K562 (cell line): ENCODE data around the gene PRTN3. TPM values are rescaled to one million over a fixed set of nuclear protein-coding genes. Genes with fewer than 3 reads are reported as not detected.

Source experiments
- HNRNPH1 ChIP-seq: fragments of 200-400 bp; formaldehyde crosslinking; optimal IDR thresholded peaks from 2 replicates; pipeline ENCODE3; 2017; ENCODE audit warnings: low read depth, mild to moderate bottlenecking, low read length, moderate library complexity
- KLF1 ChIP-seq: fragments of 450-650 bp; IDR thresholded peaks from 2 replicates; pipeline ENCODE4 v1.6.1; 2016; ENCODE audit warnings: missing genetic modification characterization, missing compliant biosample characterization
- MBD2 ChIP-seq: sonication (generic); IDR thresholded peaks from 2 replicates; pipeline ENCODE4 v1.6.1; 2016; ENCODE audit warnings: low read depth, borderline replicate concordance
- NONO ChIP-seq, 2 experiments: fragments of 200-400 bp in 1 of 2; fragments of 450-650 bp in 1 of 2; formaldehyde crosslinking in 1 of 2; IDR thresholded peaks; 2 replicates each; pipeline ENCODE4 v1.6.1; 2017; ENCODE audit warnings: low read depth in 2 of 2, mild to moderate bottlenecking in 2 of 2, moderate library complexity in 2 of 2, low read length in 1 of 2
- POLR2AphosphoS5 ChIP-seq: IDR thresholded peaks from 2 replicates; pipeline ENCODE4 v1.6.1; 2011; ENCODE audit warnings: mild to moderate bottlenecking, low read depth, low read length, moderate library complexity; ENCODE audit not compliant: control insufficient read depth, insufficient read depth
- PRPF4 ChIP-seq: fragments of 200-400 bp; formaldehyde crosslinking; IDR thresholded peaks from one replicate; pipeline ENCODE4 v1.6.1; 2017; ENCODE audit warnings: low read length, low read depth, mild to moderate bottlenecking; ENCODE audit not compliant: insufficient read depth, poor library complexity, severe bottlenecking
- TAF15 ChIP-seq: fragments of 200-400 bp; formaldehyde crosslinking; IDR thresholded peaks from 2 replicates; pipeline ENCODE4 v1.6.1; 2017; ENCODE audit warnings: mild to moderate bottlenecking, low read depth, low read length, moderate library complexity
- ZNF239 ChIP-seq: fragments of 250-450 bp; sonication (Bioruptor Pico); IDR thresholded peaks from 2 replicates; pipeline ENCODE4 v1.4.0; 2020; ENCODE audit warnings: mild to moderate bottlenecking
- ZNF77 ChIP-seq: fragments of 250-450 bp; sonication (Bioruptor Pico); IDR thresholded peaks from 2 replicates; pipeline ENCODE4 v1.5.0; 2020
- polyA plus RNA-seq, 8 experiments: library from polyadenylated mRNA; depleted of rRNA in 4 of 8; stranded (reverse) in 5 of 8; unstranded in 3 of 8; fragments of >200 nt; fragmentation: Nextera tagmentation in 2 of 8; fragmentation: Illumina TruSeq in 1 of 8; extraction: Ambion mirVana in 2 of 8; extraction: Trizol in 1 of 8; gene quantifications; 2 replicates each; pipeline versions ENCODE4 v1.2.1 to v1.2.3, GENCODE V29; 2011 to 2014; ENCODE audit warnings: inconsistent platforms in 1 of 8, missing spikeins in 1 of 8
- total RNA-seq, 7 experiments: library from RNA; depleted of rRNA in 6 of 7; stranded (reverse); fragments of >200 nt in 6 of 7; fragmentation: Illumina TruSeq in 2 of 7; extraction: Trizol in 2 of 7; gene quantifications; 2 replicates each; pipeline versions ENCODE4 v1.2.1 to v1.2.3, GENCODE V29; 2011 to 2021; ENCODE audit warnings: low replicate concordance in 1 of 7
- TF ChIP-seq, protein P1 (sequence below): fragments of 450-650 bp; IDR thresholded peaks from 2 replicates; pipeline ENCODE4 v1.6.1; 2016; ENCODE audit warnings: mild to moderate bottlenecking, moderate library complexity
- TF ChIP-seq, protein P2 (sequence below): sonication (generic); formaldehyde crosslinking; IDR thresholded peaks from 2 replicates; pipeline ENCODE4 v1.8.0; 2022; ENCODE audit warnings: mild to moderate bottlenecking, low read depth, missing genetic modification reagents
- TF ChIP-seq, protein P3 (sequence below): sonication (generic); formaldehyde crosslinking; IDR thresholded peaks from 2 replicates; pipeline ENCODE4 v1.8.0; 2022; ENCODE audit warnings: missing genetic modification reagents, mild to moderate bottlenecking, moderate library complexity, borderline replicate concordance

Gene PRTN3
- total and polyA plus RNA-seq, 9 of the 15 experiments (the other 6 are each of a cell fraction or from before 2014, with no cell fraction given): 0.14 to 0.86 (median 0.43) TPM; not detected in 3

- TF ChIP-seq, protein P1, sequence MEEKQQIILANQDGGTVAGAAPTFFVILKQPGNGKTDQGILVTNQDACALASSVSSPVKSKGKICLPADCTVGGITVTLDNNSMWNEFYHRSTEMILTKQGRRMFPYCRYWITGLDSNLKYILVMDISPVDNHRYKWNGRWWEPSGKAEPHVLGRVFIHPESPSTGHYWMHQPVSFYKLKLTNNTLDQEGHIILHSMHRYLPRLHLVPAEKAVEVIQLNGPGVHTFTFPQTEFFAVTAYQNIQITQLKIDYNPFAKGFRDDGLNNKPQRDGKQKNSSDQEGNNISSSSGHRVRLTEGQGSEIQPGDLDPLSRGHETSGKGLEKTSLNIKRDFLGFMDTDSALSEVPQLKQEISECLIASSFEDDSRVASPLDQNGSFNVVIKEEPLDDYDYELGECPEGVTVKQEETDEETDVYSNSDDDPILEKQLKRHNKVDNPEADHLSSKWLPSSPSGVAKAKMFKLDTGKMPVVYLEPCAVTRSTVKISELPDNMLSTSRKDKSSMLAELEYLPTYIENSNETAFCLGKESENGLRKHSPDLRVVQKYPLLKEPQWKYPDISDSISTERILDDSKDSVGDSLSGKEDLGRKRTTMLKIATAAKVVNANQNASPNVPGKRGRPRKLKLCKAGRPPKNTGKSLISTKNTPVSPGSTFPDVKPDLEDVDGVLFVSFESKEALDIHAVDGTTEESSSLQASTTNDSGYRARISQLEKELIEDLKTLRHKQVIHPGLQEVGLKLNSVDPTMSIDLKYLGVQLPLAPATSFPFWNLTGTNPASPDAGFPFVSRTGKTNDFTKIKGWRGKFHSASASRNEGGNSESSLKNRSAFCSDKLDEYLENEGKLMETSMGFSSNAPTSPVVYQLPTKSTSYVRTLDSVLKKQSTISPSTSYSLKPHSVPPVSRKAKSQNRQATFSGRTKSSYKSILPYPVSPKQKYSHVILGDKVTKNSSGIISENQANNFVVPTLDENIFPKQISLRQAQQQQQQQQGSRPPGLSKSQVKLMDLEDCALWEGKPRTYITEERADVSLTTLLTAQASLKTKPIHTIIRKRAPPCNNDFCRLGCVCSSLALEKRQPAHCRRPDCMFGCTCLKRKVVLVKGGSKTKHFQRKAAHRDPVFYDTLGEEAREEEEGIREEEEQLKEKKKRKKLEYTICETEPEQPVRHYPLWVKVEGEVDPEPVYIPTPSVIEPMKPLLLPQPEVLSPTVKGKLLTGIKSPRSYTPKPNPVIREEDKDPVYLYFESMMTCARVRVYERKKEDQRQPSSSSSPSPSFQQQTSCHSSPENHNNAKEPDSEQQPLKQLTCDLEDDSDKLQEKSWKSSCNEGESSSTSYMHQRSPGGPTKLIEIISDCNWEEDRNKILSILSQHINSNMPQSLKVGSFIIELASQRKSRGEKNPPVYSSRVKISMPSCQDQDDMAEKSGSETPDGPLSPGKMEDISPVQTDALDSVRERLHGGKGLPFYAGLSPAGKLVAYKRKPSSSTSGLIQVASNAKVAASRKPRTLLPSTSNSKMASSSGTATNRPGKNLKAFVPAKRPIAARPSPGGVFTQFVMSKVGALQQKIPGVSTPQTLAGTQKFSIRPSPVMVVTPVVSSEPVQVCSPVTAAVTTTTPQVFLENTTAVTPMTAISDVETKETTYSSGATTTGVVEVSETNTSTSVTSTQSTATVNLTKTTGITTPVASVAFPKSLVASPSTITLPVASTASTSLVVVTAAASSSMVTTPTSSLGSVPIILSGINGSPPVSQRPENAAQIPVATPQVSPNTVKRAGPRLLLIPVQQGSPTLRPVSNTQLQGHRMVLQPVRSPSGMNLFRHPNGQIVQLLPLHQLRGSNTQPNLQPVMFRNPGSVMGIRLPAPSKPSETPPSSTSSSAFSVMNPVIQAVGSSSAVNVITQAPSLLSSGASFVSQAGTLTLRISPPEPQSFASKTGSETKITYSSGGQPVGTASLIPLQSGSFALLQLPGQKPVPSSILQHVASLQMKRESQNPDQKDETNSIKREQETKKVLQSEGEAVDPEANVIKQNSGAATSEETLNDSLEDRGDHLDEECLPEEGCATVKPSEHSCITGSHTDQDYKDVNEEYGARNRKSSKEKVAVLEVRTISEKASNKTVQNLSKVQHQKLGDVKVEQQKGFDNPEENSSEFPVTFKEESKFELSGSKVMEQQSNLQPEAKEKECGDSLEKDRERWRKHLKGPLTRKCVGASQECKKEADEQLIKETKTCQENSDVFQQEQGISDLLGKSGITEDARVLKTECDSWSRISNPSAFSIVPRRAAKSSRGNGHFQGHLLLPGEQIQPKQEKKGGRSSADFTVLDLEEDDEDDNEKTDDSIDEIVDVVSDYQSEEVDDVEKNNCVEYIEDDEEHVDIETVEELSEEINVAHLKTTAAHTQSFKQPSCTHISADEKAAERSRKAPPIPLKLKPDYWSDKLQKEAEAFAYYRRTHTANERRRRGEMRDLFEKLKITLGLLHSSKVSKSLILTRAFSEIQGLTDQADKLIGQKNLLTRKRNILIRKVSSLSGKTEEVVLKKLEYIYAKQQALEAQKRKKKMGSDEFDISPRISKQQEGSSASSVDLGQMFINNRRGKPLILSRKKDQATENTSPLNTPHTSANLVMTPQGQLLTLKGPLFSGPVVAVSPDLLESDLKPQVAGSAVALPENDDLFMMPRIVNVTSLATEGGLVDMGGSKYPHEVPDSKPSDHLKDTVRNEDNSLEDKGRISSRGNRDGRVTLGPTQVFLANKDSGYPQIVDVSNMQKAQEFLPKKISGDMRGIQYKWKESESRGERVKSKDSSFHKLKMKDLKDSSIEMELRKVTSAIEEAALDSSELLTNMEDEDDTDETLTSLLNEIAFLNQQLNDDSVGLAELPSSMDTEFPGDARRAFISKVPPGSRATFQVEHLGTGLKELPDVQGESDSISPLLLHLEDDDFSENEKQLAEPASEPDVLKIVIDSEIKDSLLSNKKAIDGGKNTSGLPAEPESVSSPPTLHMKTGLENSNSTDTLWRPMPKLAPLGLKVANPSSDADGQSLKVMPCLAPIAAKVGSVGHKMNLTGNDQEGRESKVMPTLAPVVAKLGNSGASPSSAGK: peak; percentile 63; the same call in 1 of the 2 replicates
- TF ChIP-seq KLF1 (no peak), PRPF4 (peak; percentile 39), MBD2 (peak; percentile 3; the same call in 1 of the 2 replicates), NONO (IDR thresholded peaks at IDR 0.05; ENCODE audit: low read depth in 2 of 2, low read length in 1 of 2) (peak in 1 of 2 experiments; percentile 29; a peak in 1 of 4 replicates), HNRNPH1 (no peak), ZNF77 (no peak), POLR2AphosphoS5 (peak; percentile 27; the same call in 1 of the 2 replicates), TAF15 (no peak), ZNF239 (CRISPR knock-in tag) (no peak)
- TF ChIP-seq, protein P2, sequence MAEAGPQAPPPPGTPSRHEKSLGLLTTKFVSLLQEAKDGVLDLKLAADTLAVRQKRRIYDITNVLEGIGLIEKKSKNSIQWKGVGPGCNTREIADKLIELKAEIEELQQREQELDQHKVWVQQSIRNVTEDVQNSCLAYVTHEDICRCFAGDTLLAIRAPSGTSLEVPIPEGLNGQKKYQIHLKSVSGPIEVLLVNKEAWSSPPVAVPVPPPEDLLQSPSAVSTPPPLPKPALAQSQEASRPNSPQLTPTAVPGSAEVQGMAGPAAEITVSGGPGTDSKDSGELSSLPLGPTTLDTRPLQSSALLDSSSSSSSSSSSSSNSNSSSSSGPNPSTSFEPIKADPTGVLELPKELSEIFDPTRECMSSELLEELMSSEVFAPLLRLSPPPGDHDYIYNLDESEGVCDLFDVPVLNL (CRISPR knock-in tag): no peak
- TF ChIP-seq, protein P3, sequence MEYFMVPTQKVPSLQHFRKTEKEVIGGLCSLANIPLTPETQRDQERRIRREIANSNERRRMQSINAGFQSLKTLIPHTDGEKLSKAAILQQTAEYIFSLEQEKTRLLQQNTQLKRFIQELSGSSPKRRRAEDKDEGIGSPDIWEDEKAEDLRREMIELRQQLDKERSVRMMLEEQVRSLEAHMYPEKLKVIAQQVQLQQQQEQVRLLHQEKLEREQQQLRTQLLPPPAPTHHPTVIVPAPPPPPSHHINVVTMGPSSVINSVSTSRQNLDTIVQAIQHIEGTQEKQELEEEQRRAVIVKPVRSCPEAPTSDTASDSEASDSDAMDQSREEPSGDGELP (CRISPR knock-in tag): peak; percentile 58
These were observed 21.9 kb downstream of the PRTN3 start (continued) for GRCh38 chr19:862581-863314.
